ENCODE measurements around the gene BBS7.

The BBS7 gene

DNA sequence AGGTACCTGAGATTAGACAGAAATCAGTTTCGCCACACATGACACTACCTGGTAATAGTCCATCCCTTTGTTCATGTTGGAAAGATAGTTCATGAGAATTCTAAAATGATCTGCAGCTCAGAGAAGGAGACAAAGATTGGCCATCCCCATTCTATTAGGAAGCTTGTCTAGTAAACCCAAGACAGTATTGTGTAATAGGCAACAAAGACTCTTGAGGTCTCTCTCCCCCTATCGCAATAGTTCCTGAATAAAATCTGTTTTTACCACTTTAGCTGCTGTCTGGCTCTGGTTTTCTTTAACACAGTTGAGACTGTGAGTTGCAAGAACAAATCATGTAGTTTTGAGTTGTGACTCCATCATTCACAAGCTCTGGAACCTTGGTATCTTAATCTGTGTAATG is 14.8 kb upstream of the BBS7 start:
- TF ChIP-seq, protein P1, sequence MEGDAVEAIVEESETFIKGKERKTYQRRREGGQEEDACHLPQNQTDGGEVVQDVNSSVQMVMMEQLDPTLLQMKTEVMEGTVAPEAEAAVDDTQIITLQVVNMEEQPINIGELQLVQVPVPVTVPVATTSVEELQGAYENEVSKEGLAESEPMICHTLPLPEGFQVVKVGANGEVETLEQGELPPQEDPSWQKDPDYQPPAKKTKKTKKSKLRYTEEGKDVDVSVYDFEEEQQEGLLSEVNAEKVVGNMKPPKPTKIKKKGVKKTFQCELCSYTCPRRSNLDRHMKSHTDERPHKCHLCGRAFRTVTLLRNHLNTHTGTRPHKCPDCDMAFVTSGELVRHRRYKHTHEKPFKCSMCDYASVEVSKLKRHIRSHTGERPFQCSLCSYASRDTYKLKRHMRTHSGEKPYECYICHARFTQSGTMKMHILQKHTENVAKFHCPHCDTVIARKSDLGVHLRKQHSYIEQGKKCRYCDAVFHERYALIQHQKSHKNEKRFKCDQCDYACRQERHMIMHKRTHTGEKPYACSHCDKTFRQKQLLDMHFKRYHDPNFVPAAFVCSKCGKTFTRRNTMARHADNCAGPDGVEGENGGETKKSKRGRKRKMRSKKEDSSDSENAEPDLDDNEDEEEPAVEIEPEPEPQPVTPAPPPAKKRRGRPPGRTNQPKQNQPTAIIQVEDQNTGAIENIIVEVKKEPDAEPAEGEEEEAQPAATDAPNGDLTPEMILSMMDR (conservative IDR thresholded peaks at IDR 0.05; ENCODE audit: low read length), result no peak
- no peak overlapping the region for H3K4me3 ChIP-seq (ENCODE audit: low read length)
- DNase-seq (ENCODE audit: low read depth), result no peak

DNA sequence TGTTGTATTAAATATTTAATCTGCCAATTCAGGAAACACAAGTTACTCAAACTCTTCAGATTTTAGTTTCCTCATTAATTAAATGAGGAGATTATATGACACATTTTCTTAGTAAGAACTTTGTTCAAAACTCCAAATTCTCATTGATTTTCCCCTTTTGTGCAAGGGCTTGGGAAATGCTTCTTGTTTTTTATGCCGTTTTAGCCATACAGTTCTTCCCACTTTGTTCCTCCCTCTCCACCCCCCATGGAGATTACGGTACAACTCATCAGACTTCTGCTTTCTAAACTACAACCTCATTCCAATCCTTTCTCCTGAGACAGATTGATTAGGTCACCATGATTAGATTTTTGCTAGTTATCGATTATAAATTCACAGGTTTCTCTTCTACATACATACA is 10.9 kb upstream of the BBS7 start:
- no peak overlapping the region for H3K4me3 ChIP-seq (ENCODE audit: low read length)
- TF ChIP-seq, protein P1 (conservative IDR thresholded peaks at IDR 0.05; ENCODE audit: low read length), result no peak
- DNase-seq (ENCODE audit: low read depth), result no peak

DNA sequence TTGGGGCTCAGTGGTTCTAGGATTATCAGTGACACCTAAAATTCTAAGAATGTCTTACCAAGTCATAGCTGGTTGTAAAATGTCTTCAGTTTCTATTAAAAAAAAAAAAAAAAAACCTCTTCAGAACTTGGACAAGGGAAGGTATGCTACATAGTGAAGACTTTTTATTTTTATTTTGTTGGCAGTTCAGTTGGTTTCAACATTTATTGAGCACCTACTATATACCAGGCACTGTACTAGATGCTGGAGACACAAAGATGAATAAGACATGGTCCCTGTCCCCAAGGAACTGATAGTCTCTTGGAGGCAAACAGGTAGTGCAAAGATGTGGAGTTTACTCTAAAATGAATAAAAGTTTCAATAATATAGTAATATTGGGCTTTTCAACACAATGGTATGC is 8.9 kb upstream of the BBS7 start:
- no peak for DNase-seq (ENCODE audit: low read depth)
- TF ChIP-seq, protein P1 (conservative IDR thresholded peaks at IDR 0.05; ENCODE audit: low read length), result no peak
- H3K4me3 ChIP-seq (ENCODE audit: low read length), result no peak overlapping the region

DNA sequence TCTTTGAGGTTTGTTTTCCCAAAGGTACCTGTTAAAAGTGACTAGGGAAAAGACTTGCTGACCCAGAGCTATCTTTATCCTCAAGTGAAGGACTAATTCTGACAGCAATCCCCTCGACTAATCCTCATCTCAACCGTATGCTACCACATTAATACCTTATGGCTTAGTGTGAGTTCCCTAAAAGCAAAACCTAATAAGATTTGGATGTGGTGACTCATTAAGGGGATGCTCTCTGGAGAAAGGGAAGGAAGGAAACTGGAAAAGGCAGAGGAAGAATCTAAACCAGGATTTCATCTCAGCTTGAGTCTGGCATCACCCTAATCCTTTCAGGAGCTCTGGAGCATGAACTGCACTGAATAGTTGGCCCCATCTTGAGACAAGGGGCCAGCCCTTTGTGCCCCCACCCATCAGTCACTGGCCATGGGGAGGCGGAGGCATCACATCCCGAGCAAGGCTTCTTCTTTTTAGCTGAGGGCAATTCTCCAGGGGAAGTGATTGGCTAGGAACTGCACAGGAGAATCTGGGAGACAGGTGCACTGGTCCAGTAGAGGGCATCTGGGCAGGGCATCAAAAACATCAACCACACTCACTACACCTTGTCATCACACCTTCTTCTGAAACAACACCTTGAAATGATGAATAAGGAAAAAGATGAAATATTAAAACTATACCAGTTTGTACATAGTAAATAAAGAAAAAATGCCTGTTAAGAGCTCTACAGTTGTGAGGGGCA is 6.9 kb upstream of the BBS7 start:
- TF ChIP-seq, protein P1 (conservative IDR thresholded peaks at IDR 0.05; ENCODE audit: low read length), result no peak
- H3K4me3 ChIP-seq (ENCODE audit: low read length), result no peak overlapping the region
- no peak for DNase-seq (ENCODE audit: low read depth)

DNA sequence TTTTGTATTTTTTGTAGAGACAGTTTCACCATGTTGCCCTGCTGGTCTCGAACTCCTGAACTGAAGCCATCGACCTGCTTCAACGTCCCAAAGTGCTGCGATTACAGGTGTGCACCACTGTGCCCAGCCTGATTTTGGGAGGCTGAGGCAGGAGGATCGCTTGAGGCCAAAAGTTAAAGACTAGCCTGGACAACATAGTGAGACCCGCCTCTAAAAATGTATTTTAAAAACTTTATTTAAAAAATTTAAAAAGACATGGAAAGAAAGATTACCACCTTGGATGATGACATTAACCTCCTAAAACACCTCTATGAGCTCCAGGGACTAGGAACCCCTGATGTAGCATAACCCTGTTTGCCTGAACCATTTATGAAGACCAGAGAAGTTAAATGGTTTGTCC is 5.8 kb upstream of the BBS7 start:
- DNase-seq (ENCODE audit: low read depth), result no peak
- TF ChIP-seq, protein P1 (conservative IDR thresholded peaks at IDR 0.05; ENCODE audit: low read length), result no peak
- no peak overlapping the region for H3K4me3 ChIP-seq (ENCODE audit: low read length)

DNA sequence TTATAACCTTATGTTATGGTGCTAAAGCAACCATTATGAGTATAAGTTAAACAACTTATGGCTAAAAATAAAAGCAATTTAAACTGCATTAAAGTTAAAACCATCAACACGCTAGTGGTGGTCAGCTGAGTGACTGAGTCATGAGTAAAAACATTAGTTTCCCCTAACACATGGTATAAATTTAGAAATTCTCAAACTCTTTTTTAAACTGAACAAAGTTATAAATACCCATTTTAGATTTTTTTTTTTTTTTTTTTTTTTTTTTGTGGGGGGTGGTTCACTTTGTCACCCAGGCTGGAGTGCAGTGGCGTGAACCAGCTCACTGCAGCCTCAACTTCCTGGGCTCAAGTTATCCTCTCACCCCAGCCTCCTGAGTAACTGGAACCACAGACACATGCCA is 5.4 kb upstream of the BBS7 start:
- no peak for DNase-seq (ENCODE audit: low read depth)
- TF ChIP-seq, protein P1 (conservative IDR thresholded peaks at IDR 0.05; ENCODE audit: low read length), result no peak

DNA sequence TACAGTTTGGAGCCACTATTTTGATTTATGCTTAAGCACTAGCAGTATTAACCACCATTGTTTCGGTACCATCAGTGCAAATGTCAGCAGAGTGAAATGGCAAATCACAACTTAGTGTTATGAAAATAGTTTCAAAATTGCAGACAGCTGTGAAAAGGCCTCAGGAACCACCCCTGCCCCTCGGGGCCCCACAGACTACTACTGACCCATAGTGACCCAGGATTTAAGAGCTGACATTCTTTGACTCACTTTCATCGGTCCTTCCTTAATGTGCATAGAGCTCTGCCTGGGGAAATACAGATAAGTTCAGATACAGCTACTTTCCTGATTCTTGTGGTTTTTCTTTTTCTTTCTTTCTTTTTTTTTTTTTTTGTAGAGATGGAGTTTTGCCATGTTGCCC is 3.3 kb upstream of the BBS7 start:
- TF ChIP-seq, protein P1 (conservative IDR thresholded peaks at IDR 0.05; ENCODE audit: low read length), result no peak
- no peak overlapping the region for H3K4me3 ChIP-seq (ENCODE audit: low read length)
- DNase-seq (ENCODE audit: low read depth), result peak; percentile 3

More for the DNA sequence above, 5.4 kb upstream of the BBS7 start:
- no peak overlapping the region for H3K4me3 ChIP-seq (ENCODE audit: low read length)
